Left ventricle myocardium inferior (tissue), 1 donor: Measurements from ENCODE around the gene TMEM158. TPM values are rescaled to one million over a fixed set of nuclear protein-coding genes. Genes with fewer than 3 reads are reported as not detected.

Source experiments
- DNase-seq: peaks from one replicate; pipeline ENCODE4 v3.0.0-alpha.2; 2020
- H3K27ac ChIP-seq: fragments of 200-600 bp; replicated peaks from 2 replicates; pipeline ENCODE4 v1.8.0; 2021
- H3K27me3 ChIP-seq: fragments of 200-600 bp; 2 replicates; pipeline ENCODE4 v1.8.0; 2021; ENCODE audit warnings: low read depth
- H3K36me3 ChIP-seq: fragments of 200-600 bp; 2 replicates; pipeline ENCODE4 v1.8.0; 2021
- H3K4me1 ChIP-seq: fragments of 200-600 bp; 2 replicates; pipeline ENCODE4 v1.8.0; 2021
- H3K4me3 ChIP-seq: fragments of 200-600 bp; 2 replicates; pipeline ENCODE4 v1.8.0; 2021; ENCODE audit warnings: mild to moderate bottlenecking, moderate library complexity
- H3K9me3 ChIP-seq: fragments of 200-600 bp; replicated peaks from 2 replicates; pipeline ENCODE4 v1.8.0; 2021
- CTCF ChIP-seq: fragments of 200-600 bp; IDR thresholded peaks from 2 replicates; pipeline ENCODE4 v1.8.0; 2021; ENCODE audit warnings: antibody characterized with exemption, mild to moderate bottlenecking, borderline replicate concordance
- intact Hi-C: fragments of 100-400 bp; cut with micrococcal nuclease; formaldehyde crosslinking; loops from one replicate; pipeline ENCODE4 v1.11.0; 2022
- total RNA-seq: library from RNA; stranded (reverse); fragmentation: NEBNext Ultra II Directional; extraction: Animal tissue kit (Norgen Biotek cat#: 25700); gene quantifications from one replicate; pipeline ENCODE4 v1.2.1, GENCODE V29; 2021
- donor health status: DM: no; HTN: yes; CAD: no; lungs with severe emphysema.

The TMEM158 gene
- total RNA-seq, 1 donor from 2014 or later: 0.60 TPM

GRCh38 chr3:45214061-45214680 is 11.9 kb downstream of the TMEM158 start:
- no peak for DNase-seq
- no peak overlapping the region for H3K4me3 ChIP-seq
- H3K9me3 ChIP-seq: no peaks in the 10 kb centered on the region
- no peak for TF ChIP-seq CTCF
- peaks cover 38% of the 10 kb centered on the region for H3K27me3 ChIP-seq
- H3K4me1 ChIP-seq: peaks cover 9% of the 10 kb centered on the region
- intact Hi-C loops: no loop called here
- H3K36me3 ChIP-seq: no peaks in the 10 kb centered on the region
- no peak overlapping the region for H3K27ac ChIP-seq

GRCh38 chr3:45212095-45212468 is 14.0 kb downstream of the TMEM158 start:
- Histone ChIP-seq H3K36me3 (no peaks in the 10 kb centered on the region), H3K4me1 (peaks cover 9% of the 10 kb centered on the region), H3K27me3 (peaks cover 32% of the 10 kb centered on the region), H3K4me3 (no peak overlapping the region), H3K27ac (no peak overlapping the region), H3K9me3 (no peaks in the 10 kb centered on the region)
- TF ChIP-seq CTCF: no peak
- intact Hi-C loops: no loop called here
- DNase-seq: no peak

- H3K27ac ChIP-seq: no peak overlapping the region
- no peak for DNase-seq
- intact Hi-C loops: loop anchor here (2.0 kb wide), 1 partner anchor 171 kb away; no protein-coding TSS in a partner anchor
- peaks cover 9% of the 10 kb centered on the region for H3K4me1 ChIP-seq
- H3K9me3 ChIP-seq: no peaks in the 10 kb centered on the region
- TF ChIP-seq CTCF: no peak
- no peak overlapping the region for H3K4me3 ChIP-seq
- H3K36me3 ChIP-seq: no peaks in the 10 kb centered on the region
- peaks cover 29% of the 10 kb centered on the region for H3K27me3 ChIP-seq
These were observed 14.5 kb downstream of the TMEM158 start for GRCh38 chr3:45211466-45212094.

- Histone ChIP-seq H3K27ac (no peak overlapping the region), H3K4me3 (no peak overlapping the region), H3K4me1 (peaks cover 9% of the 10 kb centered on the region), H3K27me3 (peaks cover 26% of the 10 kb centered on the region), H3K9me3 (no peaks in the 10 kb centered on the region), H3K36me3 (no peaks in the 10 kb centered on the region)
- intact Hi-C loops: loop anchor here (2.0 kb wide), 1 partner anchor 170 kb away; no protein-coding TSS in a partner anchor
- peak; percentile 77 for TF ChIP-seq CTCF
- peak; percentile 82 for DNase-seq
These were observed 15.6 kb downstream of the TMEM158 start for GRCh38 chr3:45210308-45211041.

- Histone ChIP-seq H3K9me3 (no peaks in the 10 kb centered on the region), H3K4me3 (no peak overlapping the region), H3K4me1 (peaks cover 9% of the 10 kb centered on the region), H3K27me3 (peaks cover 24% of the 10 kb centered on the region), H3K36me3 (no peaks in the 10 kb centered on the region), H3K27ac (no peak overlapping the region)
- DNase-seq: no peak
- TF ChIP-seq CTCF: no peak
- intact Hi-C loops: loop anchor here (5.0 kb wide), 1 partner anchor 398 kb away; no protein-coding TSS in a partner anchor
These were observed 16.6 kb downstream of the TMEM158 start for GRCh38 chr3:45209526-45209925.
